GM04503 (cell line): ENCODE measurements around the gene PNMA6A.
"Not testable (repeated sequence)": the region's sequence is repeated elsewhere in the genome, so short reads cannot be mapped to it uniquely, and the experiment has no call there.

ENCODE experiments used
- DNase-seq: peaks from one replicate; pipeline ENCODE4 v3.0.0-alpha.2; 2012; ENCODE audit warnings: low read depth

Gene PNMA6A

GRCh38 chrX:153075366-153075765 lies 3.1 kb downstream of the PNMA6A start:
- DNase-seq, result no peak

GRCh38 chrX:153077437-153078135 lies 5.3 kb downstream of the PNMA6A start:
- not testable (repeated sequence) for DNase-seq

GRCh38 chrX:153083238-153083923 lies 11.1 kb downstream of the PNMA6A start:
- not testable (repeated sequence) for DNase-seq

GRCh38 chrX:153102418-153102817 lies 30.2 kb downstream of the PNMA6A start:
- no peak for DNase-seq

GRCh38 chrX:153104959-153105358 lies 32.7 kb downstream of the PNMA6A start:
- DNase-seq, result not testable (repeated sequence)

GRCh38 chrX:153106092-153106801 lies 34.0 kb downstream of the PNMA6A start:
- not testable (repeated sequence) for DNase-seq

GRCh38 chrX:153110735-153111134 lies 38.5 kb downstream of the PNMA6A start:
- not testable (repeated sequence) for DNase-seq

- not testable (repeated sequence) for DNase-seq
Observed at GRCh38 chrX:153113851-153114250, 41.6 kb downstream of the PNMA6A start.

GRCh38 chrX:153117754-153118153 lies 45.5 kb downstream of the PNMA6A start:
- not testable (repeated sequence) for DNase-seq

GRCh38 chrX:153120230-153120629 lies 48.0 kb downstream of the PNMA6A start:
- not testable (repeated sequence) for DNase-seq

- DNase-seq, result not testable (repeated sequence)
Observed at GRCh38 chrX:153123468-153123867, 51.2 kb downstream of the PNMA6A start.
